A549 (cell line): Measurements from ENCODE around the gene TMPRSS6.

Source experiments
- CEBPB ChIP-seq, 2 experiments: fragments of >200 bp in 1 of 2; sonication (Bioruptor Twin) in 1 of 2; formaldehyde crosslinking in 1 of 2; IDR thresholded peaks; 2 replicates each; pipeline ENCODE4 v1.6.1; 2012 to 2016
- NPAS2 ChIP-seq: fragments of 250-450 bp; sonication (Bioruptor Pico); IDR thresholded peaks from 2 replicates; pipeline ENCODE4 v1.8.0; 2022; ENCODE audit warnings: mild to moderate bottlenecking, moderate library complexity, borderline replicate concordance
- POLR2A ChIP-seq: IDR thresholded peaks from 2 replicates; pipeline ENCODE4 v1.6.1; 2012; ENCODE audit warnings: mild to moderate bottlenecking, low read length
- RFX5 ChIP-seq: fragments of 450-650 bp; IDR thresholded peaks from 2 replicates; pipeline ENCODE4 v1.7.1; 2014; ENCODE audit warnings: antibody characterized with exemption, mild to moderate bottlenecking, moderate library complexity
- TF ChIP-seq, protein P1 (sequence below): fragments of >200 bp; sonication (Bioruptor Twin); formaldehyde crosslinking; IDR thresholded peaks from 3 replicates; pipeline ENCODE4 v1.5.1; 2016
- TF ChIP-seq, protein P2 (sequence below): fragments of >200 bp; sonication (Bioruptor Twin); formaldehyde crosslinking; IDR thresholded peaks from 3 replicates; pipeline ENCODE4 v1.6.1; 2016

DNA sequence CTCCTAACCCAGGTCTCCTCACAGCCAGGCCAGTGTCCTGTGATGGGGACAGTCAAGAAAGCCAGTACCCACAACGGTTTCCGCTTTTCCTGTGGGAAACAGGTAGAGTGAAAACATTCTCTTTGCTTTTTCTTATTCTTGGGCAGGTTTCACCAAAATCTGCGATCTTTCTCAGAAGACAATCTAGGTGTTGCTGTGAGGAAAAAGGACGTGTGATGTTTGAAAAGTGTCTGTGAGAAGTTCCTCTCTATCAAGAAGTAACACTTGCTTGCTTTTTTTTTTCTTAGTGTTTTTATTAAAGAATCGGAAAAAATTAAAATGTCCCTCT, 49.4 kb upstream of the TMPRSS6 start:
- TF ChIP-seq RFX5 = no peak
- TF ChIP-seq, protein P1, sequence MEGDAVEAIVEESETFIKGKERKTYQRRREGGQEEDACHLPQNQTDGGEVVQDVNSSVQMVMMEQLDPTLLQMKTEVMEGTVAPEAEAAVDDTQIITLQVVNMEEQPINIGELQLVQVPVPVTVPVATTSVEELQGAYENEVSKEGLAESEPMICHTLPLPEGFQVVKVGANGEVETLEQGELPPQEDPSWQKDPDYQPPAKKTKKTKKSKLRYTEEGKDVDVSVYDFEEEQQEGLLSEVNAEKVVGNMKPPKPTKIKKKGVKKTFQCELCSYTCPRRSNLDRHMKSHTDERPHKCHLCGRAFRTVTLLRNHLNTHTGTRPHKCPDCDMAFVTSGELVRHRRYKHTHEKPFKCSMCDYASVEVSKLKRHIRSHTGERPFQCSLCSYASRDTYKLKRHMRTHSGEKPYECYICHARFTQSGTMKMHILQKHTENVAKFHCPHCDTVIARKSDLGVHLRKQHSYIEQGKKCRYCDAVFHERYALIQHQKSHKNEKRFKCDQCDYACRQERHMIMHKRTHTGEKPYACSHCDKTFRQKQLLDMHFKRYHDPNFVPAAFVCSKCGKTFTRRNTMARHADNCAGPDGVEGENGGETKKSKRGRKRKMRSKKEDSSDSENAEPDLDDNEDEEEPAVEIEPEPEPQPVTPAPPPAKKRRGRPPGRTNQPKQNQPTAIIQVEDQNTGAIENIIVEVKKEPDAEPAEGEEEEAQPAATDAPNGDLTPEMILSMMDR = no peak
- TF ChIP-seq, protein P2, sequence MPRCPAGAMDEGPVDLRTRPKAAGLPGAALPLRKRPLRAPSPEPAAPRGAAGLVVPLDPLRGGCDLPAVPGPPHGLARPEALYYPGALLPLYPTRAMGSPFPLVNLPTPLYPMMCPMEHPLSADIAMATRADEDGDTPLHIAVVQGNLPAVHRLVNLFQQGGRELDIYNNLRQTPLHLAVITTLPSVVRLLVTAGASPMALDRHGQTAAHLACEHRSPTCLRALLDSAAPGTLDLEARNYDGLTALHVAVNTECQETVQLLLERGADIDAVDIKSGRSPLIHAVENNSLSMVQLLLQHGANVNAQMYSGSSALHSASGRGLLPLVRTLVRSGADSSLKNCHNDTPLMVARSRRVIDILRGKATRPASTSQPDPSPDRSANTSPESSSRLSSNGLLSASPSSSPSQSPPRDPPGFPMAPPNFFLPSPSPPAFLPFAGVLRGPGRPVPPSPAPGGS = no peak
- TF ChIP-seq POLR2A = no peak
- no peak for TF ChIP-seq CEBPB (IDR thresholded peaks at IDR 0.05)
- TF ChIP-seq NPAS2 (CRISPR knock-in tag) = no peak
